GM19328 (cell line): ENCODE measurements around the gene ZSCAN5C.
"Not testable (repeated sequence)": the region's sequence is repeated elsewhere in the genome, so short reads cannot be mapped to it uniquely, and the experiment has no call there.

Source experiments
- ATAC-seq: cut with Tn5 transposase; IDR thresholded peaks from one replicate; pipeline ENCODE4 v1.9.1; 2021; ENCODE audit warnings: mild to moderate bottlenecking, moderate library complexity; ENCODE audit not compliant: unreplicated experiment

Gene ZSCAN5C

DNA sequence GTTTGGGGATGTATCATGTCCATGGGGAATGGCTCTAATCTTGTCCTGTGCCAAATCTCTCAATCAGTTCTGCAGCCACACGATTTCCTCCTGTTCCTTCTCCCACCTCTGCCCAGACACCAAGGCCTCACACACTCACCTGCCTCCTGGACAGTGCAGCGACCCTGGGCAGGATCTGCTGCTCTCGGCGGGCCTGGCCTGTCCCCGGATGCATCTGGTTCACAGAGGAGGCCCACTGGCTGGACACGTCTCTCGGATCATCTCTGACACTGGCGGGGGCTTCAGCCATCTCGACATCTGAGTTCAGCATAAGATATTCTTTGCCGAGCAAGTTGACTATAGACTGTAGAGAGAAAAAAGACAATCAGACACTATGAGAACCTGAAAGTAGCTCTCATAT is 10.4 kb upstream of the ZSCAN5C start:
- no peak for ATAC-seq

- ATAC-seq, result no peak
These were observed 8.0 kb upstream of the ZSCAN5C start for GRCh38 chr19:56193981-56194640.

- not testable (repeated sequence) for ATAC-seq
These were observed 4.4 kb upstream of the ZSCAN5C start, which contains the start of gene ZSCAN5B for GRCh38 chr19:56197646-56198045. ZSCAN5B (minus strand) TSS chr19:56197783; CDS start chr19:56193052, 4,731 bp downstream.

DNA sequence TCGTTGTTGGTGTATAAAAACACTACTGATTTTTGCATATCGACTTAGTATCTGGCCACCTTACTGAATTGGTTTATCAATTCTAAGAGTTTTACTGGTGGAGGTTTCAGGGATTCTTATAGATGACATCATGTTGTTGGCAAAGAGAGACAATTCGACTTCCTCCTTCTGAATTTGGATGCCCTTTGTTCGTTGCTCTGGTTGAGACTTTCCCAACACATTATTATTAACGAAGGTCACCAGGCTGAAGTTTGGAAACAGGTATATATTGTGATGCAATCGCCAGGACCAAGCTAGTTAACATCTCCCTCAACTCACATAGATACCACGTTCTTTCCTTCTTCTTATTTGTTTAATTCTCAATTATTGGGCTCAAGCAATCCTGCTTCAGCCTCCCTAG is 2.4 kb upstream of the ZSCAN5C start:
- no peak for ATAC-seq

- not testable (repeated sequence) for ATAC-seq
These were observed 5.5 kb downstream of the ZSCAN5C start for GRCh38 chr19:56207581-56207980.

DNA sequence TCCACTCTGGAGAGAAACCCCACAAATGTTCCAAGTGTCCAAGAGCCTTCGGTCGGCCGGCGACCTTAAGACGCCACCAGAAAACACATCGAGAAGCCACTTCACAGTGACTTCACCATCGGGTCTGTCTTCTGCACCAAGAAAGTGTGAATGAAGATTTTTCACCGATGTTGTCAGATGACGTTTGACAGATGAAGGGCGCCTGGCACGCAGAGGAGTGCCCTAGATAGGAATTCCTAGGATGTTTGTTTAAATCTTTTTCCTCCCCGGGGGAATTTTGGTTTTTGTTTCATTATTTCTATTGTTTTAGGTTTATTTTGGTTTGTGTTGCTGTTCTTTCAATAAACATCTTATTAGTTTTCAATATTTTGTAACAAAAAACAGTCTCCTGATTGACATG is 7.0 kb downstream of the ZSCAN5C start:
- no peak for ATAC-seq

GRCh38 chr19:56210036-56210435 is 8.0 kb downstream of the ZSCAN5C start:
- ATAC-seq, result not testable (repeated sequence)

DNA sequence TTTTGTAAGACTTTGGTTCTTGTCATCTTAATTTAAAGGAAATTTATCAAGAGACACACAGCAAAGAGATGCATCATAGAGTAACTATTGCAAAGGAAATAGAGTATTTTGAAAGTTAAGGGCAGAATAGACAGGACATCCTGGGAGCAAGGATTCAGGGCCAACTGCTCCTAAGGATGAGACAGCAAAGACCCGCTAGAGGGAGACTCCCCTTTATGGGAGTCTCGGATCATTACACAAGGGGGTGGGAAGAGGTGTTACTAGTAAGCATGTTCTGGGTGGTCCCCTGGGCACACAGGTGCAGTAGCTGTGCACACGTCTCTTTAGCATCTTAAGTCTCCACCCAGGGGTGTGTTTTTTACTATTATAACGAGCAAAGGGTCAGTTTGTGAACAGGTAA is 9.6 kb downstream of the ZSCAN5C start:
- no peak for ATAC-seq

DNA sequence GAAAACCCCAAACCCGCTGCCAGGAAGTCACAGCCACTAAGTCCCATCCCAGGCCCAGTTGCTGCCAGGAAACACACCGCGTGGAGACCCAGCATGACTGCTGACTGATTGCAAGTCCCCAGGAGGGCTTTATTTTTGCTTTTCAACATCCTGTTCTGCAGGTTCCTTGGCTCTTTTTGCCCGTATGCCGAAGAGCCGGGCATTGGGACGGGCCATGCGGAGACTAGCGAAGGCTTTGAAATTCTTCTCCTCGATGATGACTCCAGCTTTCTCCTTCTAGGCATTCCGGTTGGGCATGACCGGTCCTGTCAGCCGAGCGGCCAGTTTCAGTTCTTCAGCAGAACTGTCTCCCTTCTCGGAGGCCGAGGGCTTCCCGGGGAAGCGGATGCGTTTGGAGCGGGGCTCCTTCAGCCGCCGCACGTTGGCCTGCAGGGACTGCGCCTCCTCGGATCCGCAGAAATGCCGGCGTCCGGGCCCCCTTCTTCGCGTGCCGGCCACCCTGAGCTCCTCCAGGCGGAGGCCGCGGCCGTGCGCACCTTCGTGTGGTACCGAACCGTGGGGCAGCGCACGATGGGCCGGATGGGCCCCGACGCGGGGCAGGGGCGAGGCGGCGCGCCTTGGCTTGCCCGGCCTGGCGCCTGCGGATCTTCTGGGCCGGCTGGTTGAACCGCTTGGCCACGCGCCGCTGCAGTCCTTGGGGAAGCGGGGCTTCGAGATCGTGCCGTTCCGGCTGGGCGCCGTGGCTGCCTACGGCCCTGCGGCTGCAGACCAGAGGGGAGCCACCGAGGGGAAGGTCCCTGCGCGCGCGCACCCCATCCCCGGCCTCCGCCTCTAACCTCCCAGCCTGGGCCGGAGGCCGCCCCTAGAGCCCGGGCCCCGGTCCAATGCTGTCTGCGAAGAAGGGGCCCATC is 15.2 kb downstream of the ZSCAN5C start:
- ATAC-seq, result no peak

DNA sequence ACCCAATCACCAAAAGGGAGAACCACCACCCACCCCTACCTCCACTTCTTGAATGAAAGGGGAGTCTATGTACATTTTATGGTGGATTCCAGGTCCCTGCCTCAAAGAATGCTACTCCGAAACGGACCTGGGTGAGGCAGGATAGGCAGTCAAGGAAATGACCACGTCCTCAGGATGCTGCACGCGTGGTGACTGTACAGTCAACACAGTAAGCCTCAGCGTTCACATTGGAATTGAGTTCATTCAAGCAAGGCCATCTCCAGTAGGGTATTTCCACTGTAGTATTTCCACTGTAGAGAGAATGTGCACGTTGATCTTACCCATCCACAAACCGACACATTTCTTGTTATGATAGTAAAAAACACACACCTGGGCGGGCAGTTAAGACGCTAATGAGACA is 16.9 kb downstream of the ZSCAN5C start:
- ATAC-seq, result no peak

GRCh38 chr19:56221442-56221841 is 19.4 kb downstream of the ZSCAN5C start:
- ATAC-seq, result not testable (repeated sequence)

DNA sequence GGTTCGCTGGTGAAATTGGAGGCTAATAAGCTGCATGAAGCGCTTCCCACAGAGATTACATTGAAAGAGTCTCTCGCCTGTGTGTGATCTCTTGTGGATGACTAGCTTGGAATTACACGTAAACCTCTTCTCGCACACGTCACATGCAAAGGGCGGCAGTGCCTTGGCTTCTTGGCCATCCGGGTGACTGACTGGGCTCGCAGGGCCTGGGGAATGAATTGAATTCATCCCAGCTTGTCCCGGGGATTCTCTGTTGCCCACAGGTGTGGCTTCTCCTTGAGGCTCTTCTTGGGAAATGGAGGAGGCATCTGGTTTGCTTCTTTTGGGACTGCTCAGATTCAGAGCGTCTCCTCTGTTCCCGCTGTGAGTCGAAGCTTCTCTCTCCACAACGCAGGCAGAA is 19.8 kb downstream of the ZSCAN5C start:
- no peak for ATAC-seq

DNA sequence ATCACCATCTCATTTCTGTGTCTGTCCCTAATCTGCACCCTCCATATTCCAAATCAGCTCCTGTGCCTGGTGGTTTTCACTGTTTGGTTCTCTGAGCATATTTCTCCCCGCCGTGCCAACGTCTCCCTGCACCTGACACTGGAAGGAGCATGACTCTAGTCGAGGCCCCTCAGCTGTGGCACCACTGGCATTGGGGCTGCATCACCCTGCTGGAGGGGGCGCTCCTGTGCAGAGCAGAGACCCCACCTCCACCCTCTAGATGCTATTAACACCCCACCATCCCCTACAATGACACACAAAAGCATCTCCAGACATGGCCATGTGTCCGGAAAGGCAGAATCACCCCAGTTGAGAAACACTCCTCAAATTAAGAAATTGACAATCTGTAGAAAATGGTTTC is 20.8 kb downstream of the ZSCAN5C start:
- ATAC-seq, result no peak

- no peak for ATAC-seq
These were observed 21.4 kb downstream of the ZSCAN5C start for GRCh38 chr19:56223481-56223880.

GRCh38 chr19:56245121-56245740 is 43.2 kb downstream of the ZSCAN5C start:
- no peak for ATAC-seq

- ATAC-seq, result not testable (repeated sequence)
These were observed 43.7 kb downstream of the ZSCAN5C start for GRCh38 chr19:56245764-56246163.

DNA sequence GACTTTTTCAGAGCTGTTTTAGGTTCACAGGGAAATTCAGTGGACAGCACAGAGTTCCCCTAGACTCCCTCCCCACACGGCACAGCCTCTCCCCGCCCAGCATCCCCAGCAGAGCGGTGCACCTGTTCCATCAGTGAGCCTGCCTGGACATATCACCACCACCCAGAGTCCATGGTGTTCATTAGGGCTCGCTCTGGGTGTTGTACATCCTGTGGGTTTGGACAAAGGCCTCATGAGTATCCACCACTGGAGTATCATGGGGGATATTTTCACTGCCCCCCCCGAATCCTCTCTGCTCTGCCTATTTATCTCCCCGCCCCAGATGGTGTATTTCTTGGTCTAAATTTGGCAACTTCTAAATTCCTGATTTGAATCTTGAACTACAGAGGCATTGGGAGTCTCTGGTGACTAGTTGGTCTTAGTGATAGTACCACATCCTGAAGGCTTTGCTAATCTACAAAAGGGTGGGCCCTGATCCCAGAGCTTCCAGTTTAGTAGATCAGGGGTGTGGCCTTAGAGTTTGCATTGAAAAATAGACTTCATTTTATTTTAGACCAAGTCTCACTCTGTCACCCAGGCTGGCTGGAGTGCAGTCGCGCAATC is 46.8 kb downstream of the ZSCAN5C start:
- ATAC-seq, result not testable (repeated sequence)

DNA sequence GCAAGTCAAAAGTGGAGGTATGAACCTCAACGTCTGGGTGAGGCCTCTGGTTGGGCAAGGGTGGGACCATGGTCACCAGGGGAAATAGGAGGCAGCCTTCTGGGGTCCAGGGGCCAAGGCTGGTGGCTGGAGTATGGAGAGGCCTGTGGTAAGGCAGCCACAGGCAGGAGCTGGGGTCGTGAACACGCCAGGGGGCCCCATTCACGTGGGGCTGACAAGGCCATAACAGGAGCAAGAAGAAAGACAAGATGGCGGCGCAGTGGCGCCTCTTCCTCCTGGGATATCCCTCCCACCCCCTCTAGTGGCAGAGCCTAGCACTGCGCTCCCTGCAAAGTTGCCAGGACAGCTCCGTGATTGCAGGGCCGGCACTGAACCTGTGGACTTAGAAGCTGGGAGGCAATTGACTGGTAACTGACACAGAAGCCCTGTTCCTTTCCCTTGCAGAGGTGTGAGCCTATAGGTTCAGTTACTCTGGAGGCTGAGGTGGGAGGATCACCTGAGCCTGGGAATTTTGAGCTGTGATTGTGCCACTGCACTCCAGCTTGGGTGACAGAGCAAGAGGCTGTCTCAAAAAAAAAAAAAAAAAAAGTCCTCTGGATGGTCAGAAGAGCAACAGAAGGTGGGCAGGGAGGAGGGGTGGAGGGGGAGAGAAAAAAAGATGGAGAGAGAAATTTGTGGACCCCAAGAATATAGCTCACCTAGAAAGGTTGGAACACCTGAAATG is 50.8 kb downstream of the ZSCAN5C start:
- ATAC-seq, result no peak

DNA sequence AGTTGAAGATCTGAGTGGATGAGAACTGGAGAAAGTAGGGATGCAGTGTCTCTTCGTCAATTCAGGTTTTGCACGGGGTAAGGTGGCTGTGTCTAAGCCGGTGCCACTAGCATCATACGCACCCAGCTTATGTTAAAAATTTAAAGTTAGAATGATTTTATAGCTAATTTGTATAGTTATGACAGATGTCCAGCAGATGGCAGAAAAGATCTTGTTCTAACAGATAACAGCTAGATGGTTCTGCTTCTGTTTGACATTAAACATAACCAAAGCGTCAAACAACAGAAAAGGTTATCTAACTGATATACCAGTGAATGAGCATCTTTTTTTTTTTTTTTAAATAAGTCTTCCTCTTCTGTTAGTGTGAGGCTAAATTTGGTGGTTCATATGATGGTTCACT is 51.7 kb downstream of the ZSCAN5C start:
- ATAC-seq, result no peak

- no peak for ATAC-seq
These were observed 56.2 kb downstream of the ZSCAN5C start for GRCh38 chr19:56258272-56258671.
